Ectodermal cell (in vitro differentiated cells): ENCODE measurements around the gene PDSS2.

Experiments used
- H3K27ac ChIP-seq: 2 replicates; pipeline ENCODE4 v1.7.0; 2013; ENCODE audit warnings: mild to moderate bottlenecking, low read depth, low read length; ENCODE audit not compliant: insufficient read depth, poor library complexity, severe bottlenecking
- H3K27me3 ChIP-seq: 2 replicates; pipeline ENCODE4 v1.7.0; 2013; ENCODE audit warnings: mild to moderate bottlenecking, low read length; ENCODE audit not compliant: insufficient read depth, control insufficient read depth, poor library complexity, severe bottlenecking
- H3K36me3 ChIP-seq: one replicate; pipeline ENCODE4 v1.7.0; 2013; ENCODE audit warnings: low read length; ENCODE audit not compliant: control insufficient read depth, insufficient read depth
- H3K4me1 ChIP-seq: one replicate; pipeline ENCODE4 v1.7.0; 2013; ENCODE audit warnings: low read length; ENCODE audit not compliant: control insufficient read depth, insufficient read depth
- H3K4me3 ChIP-seq: 2 replicates; pipeline ENCODE4 v1.7.0; 2013; ENCODE audit warnings: low read depth, low read length, control low read depth; ENCODE audit not compliant: insufficient read depth
- H3K9me3 ChIP-seq: 2 replicates; pipeline ENCODE4 v1.7.0; 2013; ENCODE audit warnings: mild to moderate bottlenecking, low read length, moderate library complexity; ENCODE audit not compliant: control insufficient read depth
- WGBS, 2 experiments: methylation state at CpG; one replicate each; pipeline ENCODE4 v1.1.7; 2013; ENCODE audit warnings: missing lambda C conversion rate in 2 of 2; 5-methylcytosine and 5-hydroxymethylcytosine counted together

PDSS2 gene

DNA sequence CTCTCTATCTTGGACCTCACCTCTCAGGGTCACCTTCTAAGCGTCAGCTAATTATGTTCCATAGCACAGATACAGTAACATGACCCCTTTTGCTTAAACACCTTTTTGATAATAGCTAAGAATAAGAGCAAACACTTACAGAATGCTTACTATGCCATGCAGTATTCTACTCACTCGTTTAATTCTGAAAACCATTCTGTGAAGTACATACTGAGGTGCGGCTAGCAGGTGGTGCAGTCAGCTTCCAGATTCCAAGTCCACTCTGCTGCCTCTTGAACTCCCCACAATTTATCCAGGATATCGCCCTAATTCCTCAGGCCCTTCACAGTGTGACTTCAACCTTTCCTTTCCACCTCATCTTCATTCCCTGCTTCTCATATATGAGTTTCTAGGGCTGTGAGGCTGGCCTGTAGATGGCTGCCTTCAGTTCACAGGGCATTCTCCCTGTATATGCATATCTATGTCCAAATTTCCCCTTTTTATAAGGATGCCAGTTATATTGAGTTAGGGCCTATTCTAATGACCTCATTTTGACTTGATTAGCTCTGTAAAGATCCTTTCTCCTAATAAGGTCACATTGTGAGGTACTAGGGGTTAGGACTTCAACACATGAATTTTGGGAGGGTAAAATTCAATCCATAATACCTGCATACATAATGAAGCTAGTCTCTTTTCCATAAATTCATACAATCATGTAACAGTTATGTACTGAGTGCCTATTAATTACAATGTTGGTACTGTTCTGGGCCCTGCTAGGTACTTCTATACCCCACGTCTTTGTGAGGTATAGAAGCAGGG, 130.1 kb downstream of the PDSS2 start:
- Histone ChIP-seq H3K27me3 (no peaks in the 10 kb centered on the region), H3K4me1 (no peaks in the 10 kb centered on the region), H3K36me3 (no peaks in the 10 kb centered on the region), H3K9me3 (no peaks in the 10 kb centered on the region), H3K4me3 (no peak overlapping the region), H3K27ac (no peak overlapping the region)
- WGBS, 2 experiments = 77 to 81% methylated on average over 5 of the region's 5 CpGs

DNA sequence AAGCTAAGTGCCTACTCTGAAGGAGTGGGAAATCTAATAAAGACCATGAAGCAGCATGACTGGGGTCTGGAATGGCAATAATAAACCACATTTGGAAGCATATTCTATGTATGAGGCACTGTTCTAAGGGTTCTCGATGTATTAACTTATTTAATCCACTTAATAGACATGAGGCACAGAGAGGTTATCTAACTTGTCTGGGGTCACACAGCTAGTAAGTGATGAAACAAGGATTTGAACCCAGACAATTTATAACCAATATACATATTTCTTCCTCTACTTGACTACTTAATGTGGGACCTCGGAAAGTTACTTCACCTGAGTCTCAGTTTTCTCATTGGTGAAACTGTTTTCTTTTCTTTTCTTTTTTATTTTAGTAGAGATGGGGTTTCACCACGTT, 131.3 kb downstream of the PDSS2 start:
- no peaks in the 10 kb centered on the region for H3K4me1 ChIP-seq
- H3K36me3 ChIP-seq = no peaks in the 10 kb centered on the region
- no peaks in the 10 kb centered on the region for H3K9me3 ChIP-seq
- H3K27me3 ChIP-seq = no peaks in the 10 kb centered on the region
- no peak overlapping the region for H3K4me3 ChIP-seq
- 92 to 95% methylated on average over 3 of the region's 3 CpGs for WGBS, 2 experiments
- H3K27ac ChIP-seq = no peak overlapping the region

DNA sequence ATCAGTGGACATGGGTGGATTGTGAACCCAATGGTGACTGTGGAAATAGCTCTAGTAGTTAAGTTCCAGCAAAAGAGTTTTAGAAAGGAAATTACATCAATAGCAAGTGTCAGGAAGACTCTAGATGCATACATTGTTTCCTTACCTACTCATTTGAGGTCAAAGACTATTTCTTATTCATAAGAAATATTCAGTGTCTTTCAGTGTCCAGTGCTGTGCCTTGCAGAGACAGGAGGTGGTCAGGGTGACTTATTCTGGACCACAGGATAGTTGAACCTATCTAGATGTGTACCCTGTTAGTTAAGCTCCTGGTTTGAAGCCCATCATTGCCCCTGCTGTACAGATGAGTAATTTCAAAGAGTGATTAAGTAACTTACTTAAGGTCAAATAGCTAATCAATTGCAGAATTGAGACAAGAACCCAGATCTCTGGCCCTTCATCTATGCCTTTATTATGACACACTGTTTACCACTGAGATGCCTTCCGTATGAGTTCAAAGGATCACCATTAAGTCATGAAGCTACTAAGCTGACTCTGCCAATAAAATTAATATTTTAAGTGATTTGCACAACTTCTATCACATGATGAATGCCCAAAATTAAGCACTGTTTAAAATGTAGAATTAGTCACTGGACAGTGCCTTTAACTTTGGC, 136.1 kb downstream of the PDSS2 start:
- WGBS, 2 experiments = 96 to 100% methylated on average over 1 of the region's 1 CpG
- H3K9me3 ChIP-seq = no peaks in the 10 kb centered on the region
- H3K4me1 ChIP-seq = no peaks in the 10 kb centered on the region
- H3K27ac ChIP-seq = no peak overlapping the region
- H3K4me3 ChIP-seq = no peak overlapping the region
- no peaks in the 10 kb centered on the region for H3K27me3 ChIP-seq
- no peaks in the 10 kb centered on the region for H3K36me3 ChIP-seq

DNA sequence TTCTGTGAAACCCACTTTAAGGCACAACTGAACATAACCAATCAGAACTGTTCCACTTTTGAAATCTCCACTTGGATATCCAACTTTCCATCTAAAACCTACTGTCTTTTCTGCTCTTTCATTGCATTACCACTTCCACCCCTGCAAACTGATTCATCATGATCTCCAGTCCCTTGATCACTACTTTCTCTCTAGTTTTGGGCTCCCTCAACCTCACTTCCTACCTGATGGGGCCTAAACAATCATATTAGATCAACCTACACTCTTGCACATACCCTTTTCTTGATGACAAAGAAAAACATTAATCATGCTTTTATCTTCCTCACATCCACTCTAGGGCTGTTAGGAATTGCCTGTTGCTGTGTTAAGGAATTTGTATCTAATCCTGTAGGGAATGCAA, 137.6 kb downstream of the PDSS2 start:
- Histone ChIP-seq H3K27ac (no peak overlapping the region), H3K9me3 (no peaks in the 10 kb centered on the region), H3K4me1 (no peaks in the 10 kb centered on the region), H3K4me3 (no peak overlapping the region), H3K27me3 (no peaks in the 10 kb centered on the region), H3K36me3 (no peaks in the 10 kb centered on the region)

DNA sequence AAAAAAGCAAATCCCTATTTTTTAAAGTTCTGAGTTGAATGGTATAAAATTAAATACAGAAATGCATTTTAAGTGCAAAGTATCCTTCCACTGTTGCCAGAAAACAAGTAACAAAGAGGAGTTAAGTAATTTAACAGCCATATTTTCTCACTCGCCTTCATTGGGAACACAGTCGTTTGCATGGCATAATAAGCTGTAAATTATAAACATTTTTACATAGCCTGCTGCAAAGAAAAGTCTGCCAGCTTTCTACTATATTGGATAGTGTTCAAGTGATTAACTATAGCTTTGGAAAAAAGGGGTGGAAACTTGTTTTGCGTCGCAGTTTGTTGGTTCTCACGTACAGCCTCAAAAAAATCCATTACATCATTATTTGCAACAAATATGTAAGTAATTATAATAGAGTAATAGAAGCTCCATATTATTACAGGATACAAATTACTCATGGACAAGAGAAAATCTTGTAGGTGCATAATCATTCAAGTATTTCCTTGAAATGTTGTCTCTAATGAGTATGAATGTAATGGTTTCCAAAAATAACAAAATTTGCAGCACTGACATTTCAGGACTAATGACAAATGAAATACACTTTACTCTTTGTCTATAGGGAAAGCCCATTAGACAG, 139.3 kb downstream of the PDSS2 start:
- Histone ChIP-seq H3K4me1 (no peaks in the 10 kb centered on the region), H3K9me3 (no peaks in the 10 kb centered on the region), H3K36me3 (no peaks in the 10 kb centered on the region), H3K4me3 (no peak overlapping the region), H3K27me3 (no peaks in the 10 kb centered on the region), H3K27ac (no peak overlapping the region)
- 100% methylated on average over 2 of the region's 5 CpGs; no CpG with 5 or more reads in 1 of the 2 experiments for WGBS, 2 experiments

DNA sequence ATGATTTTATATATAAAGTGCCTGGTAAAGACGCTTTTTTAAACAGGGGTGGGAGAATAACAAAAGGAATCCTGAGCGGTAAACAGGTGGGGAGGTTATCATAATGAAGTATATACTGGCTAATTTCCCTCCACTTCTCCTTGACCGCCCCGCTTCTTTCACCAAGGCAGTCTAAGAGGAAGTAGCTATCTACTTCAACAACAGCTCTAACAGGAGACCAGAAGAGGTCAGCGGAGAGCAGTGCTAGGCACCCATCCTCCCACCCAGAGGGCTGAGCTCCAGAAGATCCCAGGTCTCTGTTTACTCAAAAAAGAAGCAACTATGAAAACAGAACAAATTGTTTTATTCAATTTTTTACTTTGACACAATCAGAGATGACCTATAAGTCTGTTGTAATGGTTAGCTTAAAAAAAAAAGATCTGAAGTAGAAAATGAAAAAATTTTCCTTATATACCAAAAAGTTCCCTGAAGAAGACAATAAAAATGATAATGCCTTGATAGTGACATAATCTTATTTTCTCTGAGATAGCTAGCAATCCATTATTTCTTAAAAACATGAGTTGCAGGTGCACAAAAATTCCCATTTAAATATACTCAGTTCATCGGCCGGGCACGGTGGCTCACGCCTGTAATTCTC, 141.1 kb downstream of the PDSS2 start:
- no peak overlapping the region for H3K4me3 ChIP-seq
- no peak overlapping the region for H3K27ac ChIP-seq
- no peaks in the 10 kb centered on the region for H3K4me1 ChIP-seq
- H3K27me3 ChIP-seq = no peaks in the 10 kb centered on the region
- WGBS, 2 experiments = 52 to 63% methylated on average over 9 of the region's 9 CpGs
- H3K9me3 ChIP-seq = no peaks in the 10 kb centered on the region
- H3K36me3 ChIP-seq = no peaks in the 10 kb centered on the region

DNA sequence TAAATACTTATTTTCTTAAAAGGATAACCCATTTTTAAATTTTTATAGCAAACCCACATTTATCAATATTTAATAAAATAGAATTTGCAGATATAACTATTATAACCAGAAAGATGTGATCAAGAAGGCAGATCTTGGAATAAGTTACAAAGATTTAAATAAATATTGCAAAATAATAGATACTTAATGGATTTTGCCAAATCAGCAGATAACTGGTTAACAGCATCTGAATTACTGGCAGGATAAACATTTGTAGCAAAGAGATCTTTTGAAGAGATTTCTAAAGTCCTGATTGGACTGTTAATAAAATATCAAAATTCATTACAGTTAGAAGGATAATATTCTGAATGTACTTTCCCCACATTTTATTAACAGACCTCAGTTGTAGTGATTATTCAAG, 144.2 kb downstream of the PDSS2 start:
- Histone ChIP-seq H3K27ac (no peak overlapping the region), H3K4me3 (no peak overlapping the region), H3K27me3 (no peaks in the 10 kb centered on the region), H3K9me3 (no peaks in the 10 kb centered on the region), H3K36me3 (no peaks in the 10 kb centered on the region), H3K4me1 (no peaks in the 10 kb centered on the region)

DNA sequence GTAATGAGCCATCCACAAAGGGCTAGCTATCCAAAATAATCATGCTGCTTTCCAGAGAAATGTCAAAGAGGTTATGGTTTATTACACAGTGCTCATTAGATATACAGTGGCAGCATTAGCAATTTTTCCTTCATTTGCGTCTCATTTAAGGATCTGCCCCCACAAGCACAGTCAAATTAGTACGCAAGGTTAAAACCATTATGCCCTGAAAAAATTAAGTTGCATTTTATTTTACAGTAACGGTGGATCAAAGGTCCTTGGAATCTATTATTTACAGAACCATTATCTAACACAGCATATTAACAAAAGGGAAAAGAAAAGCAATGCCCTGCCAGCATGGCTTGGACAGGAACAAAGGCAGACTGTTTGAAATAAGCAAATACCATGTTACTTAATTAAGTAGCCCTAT, 144.8 kb downstream of the PDSS2 start:
- Histone ChIP-seq H3K9me3 (no peaks in the 10 kb centered on the region), H3K4me3 (no peak overlapping the region), H3K4me1 (no peaks in the 10 kb centered on the region), H3K36me3 (no peaks in the 10 kb centered on the region), H3K27ac (no peak overlapping the region), H3K27me3 (no peaks in the 10 kb centered on the region)
- 85 to 92% methylated on average over 3 of the region's 3 CpGs for WGBS, 2 experiments

DNA sequence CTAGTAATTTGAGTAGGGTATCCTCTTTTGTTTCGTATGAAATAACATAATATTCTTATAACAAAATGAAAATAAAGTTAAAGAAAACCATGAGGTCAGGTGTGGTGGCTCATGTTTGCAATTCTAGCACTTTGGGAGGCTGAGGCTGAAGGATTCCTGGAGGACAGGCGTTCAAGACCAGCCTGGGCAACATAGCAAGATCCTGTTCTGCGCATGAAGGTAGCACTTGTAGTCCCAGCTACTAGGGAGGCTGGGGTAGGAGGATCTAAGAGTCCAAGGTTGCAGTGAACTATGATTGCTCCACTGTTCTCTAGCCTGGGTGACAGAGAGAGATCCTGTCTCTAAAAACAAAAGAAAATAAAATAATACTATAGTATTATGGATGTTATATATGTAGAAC, 145.6 kb downstream of the PDSS2 start:
- Histone ChIP-seq H3K4me1 (no peaks in the 10 kb centered on the region), H3K27ac (no peak overlapping the region), H3K4me3 (no peak overlapping the region), H3K27me3 (no peaks in the 10 kb centered on the region), H3K9me3 (no peaks in the 10 kb centered on the region), H3K36me3 (no peaks in the 10 kb centered on the region)
- WGBS, 2 experiments = 92 to 99% methylated on average over 2 of the region's 3 CpGs

DNA sequence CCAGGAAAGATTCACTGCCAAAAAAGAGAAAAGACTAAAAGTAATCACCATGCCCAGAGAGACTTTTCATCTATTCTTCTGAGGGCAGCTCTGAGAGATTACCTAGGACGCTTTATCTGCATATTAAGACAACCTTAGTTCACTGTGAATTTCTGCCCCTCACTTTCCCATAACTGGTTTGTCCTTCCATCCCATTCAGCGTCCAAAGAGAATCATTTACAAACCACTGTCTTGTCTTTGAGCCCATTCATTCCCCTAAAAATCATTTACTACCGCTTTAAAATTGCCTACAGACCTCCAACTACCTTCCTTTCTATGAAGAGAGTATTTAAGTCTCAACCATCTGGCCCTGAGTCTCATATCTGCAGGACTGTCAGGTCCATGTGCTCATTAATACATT, 149.0 kb downstream of the PDSS2 start:
- H3K36me3 ChIP-seq = no peaks in the 10 kb centered on the region
- WGBS, 2 experiments = 93 to 98% methylated on average over 3 of the region's 3 CpGs
- no peak overlapping the region for H3K4me3 ChIP-seq
- H3K9me3 ChIP-seq = no peaks in the 10 kb centered on the region
- H3K27ac ChIP-seq = no peak overlapping the region
- no peaks in the 10 kb centered on the region for H3K27me3 ChIP-seq
- no peaks in the 10 kb centered on the region for H3K4me1 ChIP-seq
